SK-N-MC (cell line): ENCODE results near the gene NAV3.

Source experiments
- EZH2 ChIP-seq: fragments of 200-600 bp; sonication (generic); IDR thresholded peaks from one replicate; pipeline ENCODE4 v1.6.1; 2017; ENCODE audit warnings: antibody characterized with exemption
- FOXP2 ChIP-seq: optimal IDR thresholded peaks from 2 replicates; pipeline ENCODE3; 2011; ENCODE audit warnings: mild to moderate bottlenecking, moderate library complexity; ENCODE audit not compliant: insufficient read depth; ENCODE audit errors: extremely low read length, control extremely low read depth
- POLR2AphosphoS5 ChIP-seq: IDR thresholded peaks from 2 replicates; pipeline ENCODE4 v1.6.1; 2012; ENCODE audit warnings: mild to moderate bottlenecking, low read depth, low read length, borderline replicate concordance

- TF ChIP-seq FOXP2 (no peak), EZH2 (no peak), POLR2AphosphoS5 (no peak)
These were observed 396.1 kb downstream of the NAV3 start for GRCh38 chr12:78226763-78227162.
